Subcutaneous abdominal adipose tissue (tissue), 5 donors: ENCODE results near the gene NDUFA7.

Source experiments
- H3K27ac ChIP-seq: one replicate; pipeline ENCODE4 v1.7.0; 2013; ENCODE audit warnings: low read depth, mild to moderate bottlenecking, inconsistent platforms, low read length, moderate library complexity
- H3K27me3 ChIP-seq, 5 donors: one replicate each; pipeline ENCODE4 v1.7.0; 2013; ENCODE audit warnings: low read length in 5 of 5, inconsistent platforms in 1 of 5; ENCODE audit not compliant: control insufficient read depth in 5 of 5, insufficient read depth in 4 of 5
- H3K36me3 ChIP-seq, 5 donors: one replicate each; pipeline ENCODE4 v1.7.0; 2013; ENCODE audit warnings: low read length in 5 of 5; ENCODE audit not compliant: control insufficient read depth in 5 of 5, insufficient read depth in 5 of 5
- H3K4me1 ChIP-seq, 5 donors: one replicate each; pipeline ENCODE4 v1.7.0; 2013; ENCODE audit warnings: low read length in 5 of 5, mild to moderate bottlenecking in 3 of 5, moderate library complexity in 1 of 5; ENCODE audit not compliant: control insufficient read depth in 5 of 5, insufficient read depth in 5 of 5
- H3K4me3 ChIP-seq, 5 donors: one replicate each; pipeline ENCODE4 v1.7.0; 2013; ENCODE audit warnings: low read length in 5 of 5, low read depth in 1 of 5
- H3K9ac ChIP-seq, 5 donors: one replicate each; pipeline ENCODE4 v1.7.0; 2013; ENCODE audit warnings: low read length in 5 of 5, mild to moderate bottlenecking in 4 of 5, moderate library complexity in 3 of 5
- H3K9me3 ChIP-seq, 5 donors: one replicate each; pipeline ENCODE4 v1.7.0; 2013; ENCODE audit warnings: low read length in 5 of 5; ENCODE audit not compliant: control insufficient read depth in 5 of 5
- donor health status: healthy.
- donor health status: healthy.
- donor health status: healthy.
- donor health status: healthy.
- donor health status: healthy.

The NDUFA7 gene

DNA sequence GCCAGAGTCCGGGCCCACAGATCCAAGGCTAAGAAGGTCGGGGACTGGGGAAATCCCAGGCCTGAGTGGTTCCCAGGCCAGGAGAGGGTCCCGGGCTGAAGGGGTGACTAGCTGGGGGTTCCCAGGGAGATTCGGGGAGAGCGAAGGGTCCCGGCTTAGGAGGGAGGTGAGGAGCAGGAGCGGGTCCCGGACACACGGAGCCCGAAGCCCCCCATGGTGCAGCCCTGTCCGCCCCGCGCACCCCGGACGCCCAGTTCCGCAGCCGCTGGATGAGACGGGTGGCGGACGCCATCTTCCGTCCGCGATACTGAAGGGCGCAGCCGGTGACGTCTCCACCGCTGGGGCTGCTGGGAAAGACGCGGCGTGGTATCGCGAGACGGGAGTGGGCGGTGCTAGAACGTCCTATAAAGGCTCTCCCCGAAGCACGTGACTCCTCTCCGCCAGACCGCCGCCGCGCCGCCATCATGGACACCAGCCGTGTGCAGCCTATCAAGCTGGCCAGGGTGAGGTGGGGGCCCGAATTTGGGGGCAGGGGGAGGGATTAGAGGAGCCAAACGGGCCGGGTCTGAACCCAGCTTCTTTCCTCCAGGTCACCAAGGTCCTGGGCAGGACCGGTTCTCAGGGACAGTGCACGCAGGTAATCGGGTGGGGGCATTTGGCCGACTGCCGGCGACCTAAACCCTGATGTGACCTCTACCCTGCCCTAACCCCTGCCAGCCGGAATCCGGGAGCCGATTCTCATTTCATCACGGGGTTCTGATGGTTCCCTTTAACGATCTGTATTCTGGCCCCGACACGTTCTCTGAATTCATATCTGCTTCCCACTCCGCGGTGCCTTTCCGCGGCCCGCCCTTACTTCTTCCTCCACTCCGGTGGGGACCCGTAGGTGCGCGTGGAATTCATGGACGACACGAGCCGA lies at the start of gene NDUFA7, which contains the start of gene RPS28:
TSS of gene NDUFA7 (minus strand) at position 309 of the 919 bp plus-strand sequence. CDS start at position 292, 17 bp downstream.
TSS of gene RPS28 (plus strand) at position 430 of the 919 bp plus-strand sequence. CDS start at position 465, 35 bp downstream.
- H3K4me1 ChIP-seq = peaks cover 7 to 51% (median 39%) of the 10 kb centered on the region in 5 donors

DNA sequence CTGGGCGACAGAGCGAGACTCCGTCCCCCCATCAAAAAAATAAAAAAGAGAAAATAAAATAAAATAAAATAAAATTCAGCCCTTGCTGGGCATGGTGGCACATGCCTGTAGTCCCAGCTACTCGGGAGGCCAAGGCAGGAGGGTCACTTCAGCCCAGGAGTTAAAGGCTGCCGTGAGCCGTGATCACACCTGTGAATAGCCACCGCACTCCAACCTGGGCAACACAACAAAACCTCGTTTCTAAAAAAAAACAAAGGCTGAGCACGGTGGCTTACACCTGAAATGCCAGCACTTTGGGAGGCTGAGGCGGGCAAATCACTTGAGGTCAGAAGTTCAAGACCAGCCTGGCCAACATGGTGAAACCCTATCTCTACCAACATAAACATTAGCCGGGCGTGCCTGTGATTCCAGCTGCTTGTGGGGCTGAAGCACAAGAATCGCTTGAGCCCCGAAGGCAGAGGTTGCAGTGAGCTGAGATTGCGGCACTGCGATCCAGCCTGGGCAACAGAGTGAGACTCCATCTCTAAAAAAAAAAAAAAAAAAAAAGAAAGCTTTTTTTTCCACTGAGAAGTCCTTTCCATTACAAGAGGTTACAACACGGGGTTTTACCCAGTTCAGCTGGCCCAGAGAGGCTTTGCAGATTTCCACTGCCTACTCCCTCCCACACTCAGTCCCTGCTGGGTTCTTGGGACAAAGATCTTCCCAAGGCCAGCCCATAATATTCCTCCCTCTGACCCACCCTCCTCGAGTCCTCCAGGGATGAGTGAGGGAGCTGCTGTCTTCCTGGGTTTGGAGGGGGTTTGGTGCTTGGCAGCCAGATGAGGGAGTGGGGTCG lies 49.2 kb upstream of the NDUFA7 start:
- H3K36me3 ChIP-seq = peaks cover 0 to 56% (median 45%) of the 10 kb centered on the region in 5 donors
- H3K9ac ChIP-seq = peak overlapping the region in 2 of 5 donors; percentile 1 to 58
- peak overlapping the region; percentile 7 to 56 (median 24) for H3K4me3 ChIP-seq
- no peaks in the 10 kb centered on the region for H3K9me3 ChIP-seq
- H3K4me1 ChIP-seq = peaks cover 20 to 78% (median 66%) of the 10 kb centered on the region in 5 donors
- H3K27ac ChIP-seq = peak overlapping the region; percentile 51
- H3K27me3 ChIP-seq = no peaks in the 10 kb centered on the region

More for the DNA sequence above, at the start of gene NDUFA7, which contains the start of gene RPS28:
- Histone ChIP-seq H3K27me3 (no peaks in the 10 kb centered on the region), H3K36me3 (peaks cover 0 to 31% (median 25%) of the 10 kb centered on the region in 5 donors), H3K9me3 (no peaks in the 10 kb centered on the region), H3K9ac (peak within 1 kb of the TSS; percentile 92 to 99 (median 98)), H3K27ac (peak within 1 kb of the TSS; percentile 89), H3K4me3 (peak within 1 kb of the TSS; percentile 82 to 99 (median 97))

DNA sequence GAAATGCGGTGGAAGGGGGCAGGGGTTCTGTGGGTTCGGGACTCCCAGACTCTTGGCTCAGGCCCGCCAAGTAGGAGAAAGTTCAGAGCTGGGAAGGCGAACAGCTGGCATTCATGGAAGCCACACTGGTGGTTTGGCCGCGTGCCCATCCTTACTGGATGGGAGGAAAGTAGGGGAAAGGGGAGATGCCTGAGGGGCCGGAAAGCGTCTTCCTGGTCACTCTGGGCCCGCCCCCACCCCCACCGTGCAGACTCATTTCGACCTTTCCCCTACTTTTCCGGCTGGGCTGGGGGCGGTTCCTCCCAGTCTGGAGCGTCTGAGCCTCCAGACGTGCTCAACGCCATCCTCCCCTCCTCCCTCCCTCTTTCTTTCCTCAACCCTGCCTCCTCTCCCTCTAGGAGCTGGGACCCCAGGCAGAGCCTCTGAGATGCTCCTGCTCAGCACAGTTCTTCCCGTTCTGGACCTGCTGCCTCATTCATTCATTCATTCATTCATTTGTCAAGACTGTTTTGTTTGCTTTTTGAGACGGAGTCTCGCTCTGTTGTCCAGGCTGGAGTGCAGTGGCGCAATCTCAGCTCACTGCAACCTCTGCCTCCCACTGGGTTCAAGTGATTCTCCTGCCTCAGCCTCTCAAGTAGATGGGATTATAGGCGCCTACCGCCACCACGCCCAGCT lies 46.3 kb upstream of the NDUFA7 start:
- Histone ChIP-seq H3K4me3 (peak overlapping the region; percentile 42 to 93 (median 91)), H3K27ac (peak overlapping the region; percentile 90), H3K4me1 (peaks cover 22 to 75% (median 73%) of the 10 kb centered on the region in 5 donors), H3K27me3 (no peaks in the 10 kb centered on the region), H3K9ac (peak overlapping the region in 4 of 5 donors; percentile 9 to 79 (median 74)), H3K9me3 (no peaks in the 10 kb centered on the region), H3K36me3 (peaks cover 0 to 37% (median 27%) of the 10 kb centered on the region in 5 donors)

DNA sequence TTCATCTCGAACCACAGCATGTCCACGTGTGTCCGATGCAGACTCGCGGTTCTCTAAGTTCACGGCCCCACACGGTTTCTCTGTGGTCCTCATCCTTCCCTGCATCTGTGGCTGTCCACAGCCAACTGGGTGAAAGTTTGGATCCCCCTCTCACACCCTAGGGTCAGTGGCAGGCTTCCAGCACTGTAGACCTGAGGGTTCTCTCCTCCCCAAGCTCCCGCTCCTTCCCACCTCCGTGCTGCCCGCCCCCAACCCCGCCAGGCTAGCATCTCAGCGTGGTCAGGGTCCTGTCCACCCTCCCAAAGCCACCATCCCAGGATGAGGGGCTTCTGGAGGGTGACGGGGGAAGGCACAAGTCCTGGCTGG lies 45.8 kb upstream of the NDUFA7 start:
- Histone ChIP-seq H3K27ac (peak overlapping the region; percentile 90), H3K27me3 (no peaks in the 10 kb centered on the region), H3K36me3 (peaks cover 0 to 36% (median 27%) of the 10 kb centered on the region in 5 donors), H3K4me3 (peak overlapping the region; percentile 42 to 93 (median 91)), H3K9ac (peak overlapping the region; percentile 9 to 79 (median 70)), H3K9me3 (no peaks in the 10 kb centered on the region), H3K4me1 (peaks cover 26 to 79% (median 77%) of the 10 kb centered on the region in 5 donors)

DNA sequence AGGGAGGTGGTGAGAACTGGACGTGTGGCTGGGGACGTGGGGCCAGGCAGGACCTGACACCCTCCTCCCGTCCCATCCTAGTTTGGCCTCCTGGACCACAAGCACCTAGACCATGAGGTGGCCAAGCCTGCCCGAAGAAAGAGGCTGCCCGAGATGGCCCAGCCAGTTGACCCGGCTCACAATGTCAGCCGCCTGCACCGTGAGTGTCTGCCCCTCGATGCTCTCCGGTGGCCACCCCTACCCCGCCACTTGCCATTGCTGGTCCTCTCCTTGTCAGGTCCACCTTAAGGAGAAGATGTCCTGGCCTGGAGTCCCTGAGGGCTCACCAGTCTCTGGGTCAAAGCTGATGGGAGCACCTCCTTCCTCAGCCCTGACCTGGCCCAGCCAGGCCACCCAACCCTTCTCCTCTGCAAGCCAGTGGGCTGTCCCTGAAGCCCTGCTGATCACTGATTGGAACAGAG lies 45.0 kb upstream of the NDUFA7 start:
- Histone ChIP-seq H3K4me1 (peaks cover 27 to 80% (median 77%) of the 10 kb centered on the region in 5 donors), H3K36me3 (peaks cover 0 to 30% (median 23%) of the 10 kb centered on the region in 5 donors), H3K27me3 (no peaks in the 10 kb centered on the region), H3K4me3 (peak overlapping the region; percentile 81 to 96 (median 91)), H3K27ac (peak overlapping the region; percentile 90), H3K9ac (peak overlapping the region; percentile 38 to 95 (median 56)), H3K9me3 (no peaks in the 10 kb centered on the region)

DNA sequence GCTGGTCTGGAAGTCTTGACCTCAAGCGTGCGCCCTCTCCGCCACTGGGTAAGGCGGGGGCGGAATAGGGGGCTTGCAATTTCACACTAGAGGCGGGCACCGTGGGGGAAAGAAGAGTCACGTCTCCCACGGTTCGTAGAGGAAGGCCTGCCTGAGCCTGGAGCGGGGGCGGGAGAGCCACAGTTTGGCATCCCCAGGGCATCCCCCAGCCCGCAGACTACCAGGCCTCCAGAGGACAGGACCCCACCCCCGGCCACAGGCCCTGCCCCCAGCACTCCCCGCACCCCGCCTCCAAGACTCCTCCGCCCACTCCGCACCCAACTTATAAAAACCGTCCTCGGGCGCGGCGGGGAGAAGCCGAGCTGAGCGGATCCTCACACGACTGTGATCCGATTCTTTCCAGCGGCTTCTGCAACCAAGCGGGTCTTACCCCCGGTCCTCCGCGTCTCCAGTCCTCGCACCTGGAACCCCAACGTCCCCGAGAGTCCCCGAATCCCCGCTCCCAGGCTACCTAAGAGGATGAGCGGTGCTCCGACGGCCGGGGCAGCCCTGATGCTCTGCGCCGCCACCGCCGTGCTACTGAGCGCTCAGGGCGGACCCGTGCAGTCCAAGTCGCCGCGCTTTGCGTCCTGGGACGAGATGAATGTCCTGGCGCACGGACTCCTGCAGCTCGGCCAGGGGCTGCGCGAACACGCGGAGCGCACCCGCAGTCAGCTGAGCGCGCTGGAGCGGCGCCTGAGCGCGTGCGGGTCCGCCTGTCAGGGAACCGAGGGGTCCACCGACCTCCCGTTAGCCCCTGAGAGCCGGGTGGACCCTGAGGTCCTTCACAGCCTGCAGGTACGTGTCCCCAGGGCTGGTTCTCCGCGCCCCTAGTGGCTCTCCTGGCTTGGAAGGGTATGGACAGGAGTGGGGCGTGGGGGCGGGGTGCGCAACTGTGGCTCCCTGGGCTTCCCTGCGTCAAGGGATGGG lies 42.9 kb upstream of the NDUFA7 start, which contains the start of gene ANGPTL4:
TSS of gene ANGPTL4 (plus strand) at position 353 of the 969 bp plus-strand sequence. CDS start at position 520, 167 bp downstream.
- Histone ChIP-seq H3K27ac (peak within 1 kb of the TSS; percentile 90), H3K4me3 (peak within 1 kb of the TSS; percentile 81 to 96 (median 91)), H3K36me3 (peaks cover 0 to 21% (median 14%) of the 10 kb centered on the region in 5 donors), H3K4me1 (peaks cover 27 to 65% (median 60%) of the 10 kb centered on the region in 5 donors), H3K9ac (peak within 1 kb of the TSS; percentile 39 to 95 (median 80)), H3K27me3 (no peaks in the 10 kb centered on the region), H3K9me3 (no peaks in the 10 kb centered on the region)

DNA sequence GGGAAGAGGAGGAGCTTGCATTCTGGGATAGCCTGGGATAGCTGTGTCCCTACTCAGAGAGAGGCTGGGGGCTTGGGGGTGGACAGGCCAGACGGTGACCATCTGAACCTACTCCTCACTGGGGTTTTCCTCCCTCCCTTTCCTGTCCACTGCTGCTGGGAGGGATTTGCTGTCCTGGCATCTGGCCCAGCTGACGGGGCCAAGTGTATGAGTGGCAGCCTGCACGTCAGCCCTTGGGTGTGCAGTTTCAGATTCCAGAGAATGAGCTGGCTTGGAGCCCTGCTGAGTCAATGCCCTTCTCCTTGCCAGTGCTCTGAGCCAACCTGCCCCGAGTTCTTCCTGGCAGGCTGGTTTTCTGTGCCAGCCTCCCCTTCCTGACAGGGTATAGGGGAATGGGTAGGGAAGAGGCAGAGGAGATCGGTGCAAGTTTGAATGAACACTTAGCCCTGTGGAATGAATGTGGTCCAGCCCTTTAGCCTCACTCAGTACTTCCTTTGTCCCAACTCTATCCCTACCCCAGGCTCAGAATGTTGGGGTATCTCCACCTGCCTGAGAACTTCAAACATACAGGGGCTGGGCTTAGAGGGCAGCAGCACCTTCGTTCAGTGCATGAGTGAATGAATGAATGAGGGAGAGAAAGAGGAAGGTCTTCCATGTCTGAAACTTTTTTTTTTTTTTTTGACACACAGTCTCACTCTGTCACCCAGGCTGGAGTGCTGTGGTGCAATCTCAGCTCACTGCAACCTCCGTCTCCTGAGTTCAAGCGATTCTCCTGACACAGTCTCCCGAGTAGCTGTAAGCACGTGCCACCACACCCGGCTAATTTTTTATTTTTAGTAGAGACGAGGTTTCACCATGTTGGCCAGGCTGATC lies 41.0 kb upstream of the NDUFA7 start:
- peaks cover 0 to 12% (median 4%) of the 10 kb centered on the region in 5 donors for H3K36me3 ChIP-seq
- no peaks in the 10 kb centered on the region for H3K27me3 ChIP-seq
- H3K9me3 ChIP-seq = no peaks in the 10 kb centered on the region
- H3K9ac ChIP-seq = peak overlapping the region; percentile 32 to 83 (median 72)
- peaks cover 18 to 46% (median 41%) of the 10 kb centered on the region in 5 donors for H3K4me1 ChIP-seq
- peak overlapping the region in 4 of 5 donors; percentile 1 to 50 (median 14) for H3K4me3 ChIP-seq
- peak overlapping the region; percentile 90 for H3K27ac ChIP-seq

DNA sequence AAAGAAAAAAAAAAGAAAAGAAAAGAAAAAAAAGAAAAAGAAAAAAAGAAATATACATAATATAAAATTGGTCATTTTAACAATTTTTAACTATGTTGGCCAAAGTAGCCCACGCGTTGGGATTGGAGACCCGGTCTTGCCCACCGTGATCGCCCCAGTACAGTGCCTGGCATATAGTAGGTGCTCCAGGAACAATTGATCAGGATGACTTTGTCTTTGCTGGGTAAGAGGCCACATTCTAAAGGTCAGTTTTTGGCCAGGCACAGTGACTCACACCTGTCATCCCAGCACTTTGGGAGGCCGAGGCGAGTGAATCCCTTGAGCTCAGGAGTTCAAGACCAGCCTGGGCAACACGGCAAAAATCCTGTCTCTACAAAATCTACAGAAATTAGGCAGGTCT lies 39.0 kb upstream of the NDUFA7 start:
- Histone ChIP-seq H3K9ac (no peak overlapping the region), H3K27me3 (no peaks in the 10 kb centered on the region), H3K9me3 (peaks cover 0 to 5% (median 0%) of the 10 kb centered on the region in 5 donors), H3K27ac (no peak overlapping the region), H3K4me1 (peaks cover 13 to 38% (median 31%) of the 10 kb centered on the region in 5 donors), H3K4me3 (no peak overlapping the region), H3K36me3 (no peaks in the 10 kb centered on the region)
